Inflammatory macrophage treated with lipopolysaccharide for 4 hours (primary cell): ENCODE data around the gene NLRP12.
"Not testable (repeated sequence)": the region's sequence is repeated elsewhere in the genome, so short reads cannot be mapped to it uniquely, and the experiment has no call there.

ENCODE experiments used
- DNase-seq: peaks from one replicate; pipeline ENCODE4 v3.0.0-alpha.2; 2020

The NLRP12 gene

DNA sequence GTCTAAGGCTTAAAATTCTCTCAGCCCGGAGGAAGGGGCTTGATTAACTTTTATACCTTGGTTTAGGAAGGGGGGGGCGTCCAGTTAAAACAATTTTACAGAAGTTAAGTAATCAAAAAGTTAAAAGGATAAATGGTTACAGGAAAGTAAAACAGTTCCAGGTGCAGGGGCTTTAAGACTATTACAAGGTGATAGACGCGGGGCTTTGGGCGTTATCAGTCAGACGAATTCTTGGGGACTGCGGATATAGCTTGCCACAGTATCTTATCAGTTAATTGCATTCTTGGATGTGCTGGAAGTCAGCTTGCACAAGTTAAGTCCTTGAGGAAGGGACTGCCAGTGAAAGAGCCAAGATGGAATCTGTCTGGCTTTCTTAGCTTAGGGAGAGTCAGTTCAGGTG lies 49.6 kb downstream of the NLRP12 start:
- DNase-seq = not testable (repeated sequence)

DNA sequence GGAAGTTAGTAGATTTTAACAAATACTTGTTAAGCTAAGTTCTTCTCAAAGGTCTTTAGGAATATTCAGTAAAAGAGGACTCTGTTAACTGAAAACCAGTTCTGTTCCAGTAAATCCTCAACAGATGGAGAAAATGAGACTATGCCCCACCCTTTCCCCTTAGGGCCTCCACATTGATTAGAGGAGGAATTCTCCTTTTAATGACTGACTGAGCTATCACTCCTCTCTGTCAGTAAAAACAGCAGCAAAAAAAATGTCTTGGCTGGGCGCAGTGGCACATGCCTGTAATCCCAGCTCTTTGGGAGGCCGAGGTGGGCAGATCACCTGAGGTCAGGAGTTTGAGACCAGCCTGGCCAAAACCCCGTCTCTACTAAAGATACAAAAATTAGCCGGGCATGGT lies 50.1 kb downstream of the NLRP12 start:
- no peak for DNase-seq

DNA sequence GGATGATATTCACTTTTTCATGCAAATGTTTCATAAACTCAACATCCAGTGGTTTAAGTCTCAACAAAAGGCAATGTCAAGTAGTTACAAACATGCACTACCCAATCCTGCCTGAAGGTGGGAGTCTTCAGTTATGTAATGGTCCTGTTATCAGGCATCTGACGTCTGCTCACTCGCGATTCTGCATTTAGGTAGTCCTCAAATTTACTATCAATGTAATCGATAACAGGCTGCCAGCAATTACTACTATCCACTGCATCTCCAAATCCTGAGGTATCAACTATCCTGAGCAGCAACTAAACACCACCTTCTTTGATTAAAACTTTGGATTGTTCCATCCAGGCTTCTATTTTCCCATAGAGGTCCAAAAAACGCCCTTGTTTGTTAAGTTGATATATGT lies 51.2 kb downstream of the NLRP12 start:
- DNase-seq = peak; percentile 63

DNA sequence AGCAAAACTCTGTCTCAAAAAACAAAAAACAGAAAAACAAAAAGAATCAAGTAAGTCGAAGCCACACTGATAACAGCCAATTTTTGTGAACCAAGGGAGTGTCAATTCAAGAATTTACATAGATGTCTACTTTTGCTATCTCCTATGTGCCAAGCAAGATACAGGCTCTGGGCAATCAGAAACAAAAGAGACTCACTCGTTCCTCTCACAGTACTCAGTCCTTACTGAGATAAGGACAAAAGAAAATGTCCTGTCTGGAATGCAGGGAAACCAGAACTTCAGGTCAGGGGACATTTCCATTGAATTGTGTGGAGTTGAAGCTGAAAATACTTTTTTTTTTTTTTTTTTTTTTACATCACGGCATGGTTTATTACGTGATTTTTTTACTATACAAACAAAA lies 53.0 kb downstream of the NLRP12 start:
- DNase-seq = no peak

DNA sequence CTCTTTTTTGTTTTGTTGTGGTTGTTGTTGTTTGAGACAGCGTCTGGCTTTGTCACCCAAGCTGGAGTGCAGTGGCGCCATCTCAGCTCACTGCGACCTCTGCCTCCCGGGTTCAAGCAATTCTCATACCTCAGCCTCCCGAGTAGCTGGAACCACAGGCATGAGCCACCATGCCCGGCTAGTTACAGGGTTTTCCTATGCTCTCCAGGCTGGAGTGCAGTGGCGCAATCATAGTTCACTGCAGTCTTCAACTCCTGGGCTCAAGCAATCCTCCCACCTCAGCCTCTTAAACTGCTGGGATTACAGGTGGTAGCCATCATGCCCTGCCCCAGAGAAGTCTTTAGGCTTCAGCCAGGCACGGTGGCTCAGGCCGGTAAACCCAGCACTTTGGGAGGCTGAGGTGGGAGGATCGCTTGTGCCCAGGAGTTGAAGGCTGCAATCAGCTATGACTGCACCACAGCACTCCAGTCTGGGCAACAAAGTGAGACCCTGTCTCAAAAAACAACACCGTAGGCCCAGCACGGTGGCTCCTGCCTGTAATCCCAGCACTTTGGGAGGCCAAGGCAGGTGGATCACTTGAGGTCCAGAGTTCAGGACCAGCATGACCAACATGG lies 54.3 kb downstream of the NLRP12 start:
- DNase-seq = not testable (repeated sequence)

DNA sequence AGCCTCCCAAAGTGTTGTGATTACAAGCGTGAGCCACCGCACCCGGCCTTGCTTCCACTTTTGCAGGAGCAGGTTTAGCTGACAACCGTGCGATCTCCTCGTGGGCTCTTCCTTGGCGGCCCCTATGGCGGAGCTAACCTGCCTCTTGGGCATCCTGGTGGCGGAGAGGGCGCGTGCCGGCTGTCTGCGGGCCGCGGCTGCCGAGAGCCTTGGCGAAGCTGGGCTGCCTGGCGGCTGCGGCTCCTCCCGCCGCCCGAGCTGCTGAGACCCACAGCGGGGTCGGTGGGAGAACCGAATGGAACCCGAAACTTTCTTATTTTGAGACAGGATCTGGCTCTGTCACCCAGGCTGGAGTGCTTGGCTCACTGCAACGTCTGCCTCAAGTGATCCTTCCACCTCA lies 55.7 kb downstream of the NLRP12 start:
- no peak for DNase-seq

DNA sequence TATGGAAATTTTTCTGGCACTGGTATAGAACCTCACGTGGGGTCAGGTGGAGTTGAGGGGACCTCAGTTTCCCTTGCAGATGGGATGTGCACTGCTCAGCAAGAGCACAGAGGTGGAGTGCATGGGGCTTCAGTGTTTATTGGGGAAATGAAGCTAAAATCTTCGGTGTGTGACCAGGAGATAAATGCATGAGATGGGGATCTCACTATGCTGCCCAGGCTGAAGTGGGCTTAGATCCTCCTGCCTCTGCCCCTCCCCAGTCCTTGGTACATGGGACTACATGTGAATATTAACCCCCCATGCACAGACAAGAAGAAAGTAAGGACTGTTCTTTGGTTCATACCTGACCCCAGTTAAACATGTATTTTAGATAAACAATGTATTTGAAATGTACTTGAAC lies 65.1 kb downstream of the NLRP12 start:
- not testable (repeated sequence) for DNase-seq
